NCI-H345 treated with DMSO at 0.1 percent for 48 hours (cell line): ENCODE data around the gene PDSS1.

Experiments used
- DNase-seq: peaks from one replicate; lab custom pipeline; 2025; ENCODE audit not compliant: unreplicated experiment; lab: John Stamatoyannopoulos, UW

Gene PDSS1

GRCh38 chr10:26698909-26699308, 1.4 kb downstream of the PDSS1 start:
- DNase-seq: no peak

GRCh38 chr10:26699631-26700030, 2.1 kb downstream of the PDSS1 start:
- no peak for DNase-seq

GRCh38 chr10:26700884-26701630, 3.6 kb downstream of the PDSS1 start:
- DNase-seq: no peak

GRCh38 chr10:26703096-26703495, 5.6 kb downstream of the PDSS1 start:
- no peak for DNase-seq

GRCh38 chr10:26703974-26704373, 6.5 kb downstream of the PDSS1 start:
- DNase-seq: no peak

- no peak for DNase-seq
Measured at GRCh38 chr10:26706206-26706605, 8.7 kb downstream of the PDSS1 start.

GRCh38 chr10:26706936-26707335, 9.4 kb downstream of the PDSS1 start:
- DNase-seq: no peak

- DNase-seq: no peak
Measured at GRCh38 chr10:26711324-26711723, 13.8 kb downstream of the PDSS1 start.

GRCh38 chr10:26714415-26715136, 17.1 kb downstream of the PDSS1 start:
- DNase-seq: no peak

- no peak for DNase-seq
Measured at GRCh38 chr10:26715137-26715487, 17.6 kb downstream of the PDSS1 start.

- no peak for DNase-seq
Measured at GRCh38 chr10:26717476-26717875, 20.0 kb downstream of the PDSS1 start.

GRCh38 chr10:26721561-26721960, 24.1 kb downstream of the PDSS1 start:
- DNase-seq: no peak

- no peak for DNase-seq
Measured at GRCh38 chr10:26723016-26723415, 25.5 kb downstream of the PDSS1 start.

- peak; percentile 1 for DNase-seq
Measured at GRCh38 chr10:26725837-26726727, 28.6 kb downstream of the PDSS1 start.

GRCh38 chr10:26727005-26727404, 29.5 kb downstream of the PDSS1 start:
- DNase-seq: no peak

- DNase-seq: no peak
Measured at GRCh38 chr10:26728957-26729356, 31.5 kb downstream of the PDSS1 start.

- DNase-seq: no peak
Measured at GRCh38 chr10:26729395-26729794, 31.9 kb downstream of the PDSS1 start.

GRCh38 chr10:26730552-26730951, 33.1 kb downstream of the PDSS1 start:
- no peak for DNase-seq

GRCh38 chr10:26733750-26734568, 36.5 kb downstream of the PDSS1 start:
- DNase-seq: no peak

- no peak for DNase-seq
Measured at GRCh38 chr10:26735435-26735834, 37.9 kb downstream of the PDSS1 start.

GRCh38 chr10:26737730-26738129, 40.2 kb downstream of the PDSS1 start:
- DNase-seq: no peak
